Vagina (tissue), 2 donors: ENCODE data around the gene GSTP1.

Source experiments
- POLR2A ChIP-seq, 2 donors: fragments of 450-650 bp; IDR thresholded peaks; one replicate each; pipeline ENCODE4 v1.6.1; 2017; ENCODE audit warnings: antibody characterized with exemption in 2 of 2, mild to moderate bottlenecking in 2 of 2, moderate library complexity in 2 of 2
- POLR2AphosphoS5 ChIP-seq, 2 donors: sonication (generic); formaldehyde crosslinking; IDR thresholded peaks; one replicate each; pipeline ENCODE4 v1.9.0; 2017; ENCODE audit warnings: antibody characterized with exemption in 2 of 2, mild to moderate bottlenecking in 2 of 2, low read depth in 1 of 2; ENCODE audit not compliant: insufficient read depth in 1 of 2
- TF ChIP-seq, protein P1 (sequence below), 3 experiments: fragments of 450-650 bp in 2 of 3; fragments of 200-600 bp in 1 of 3; sonication (generic) in 1 of 3; IDR thresholded peaks; one replicate each; pipeline ENCODE4 v1.5.1; 2017 to 2019; ENCODE audit warnings: antibody characterized with exemption in 3 of 3, mild to moderate bottlenecking in 2 of 3, moderate library complexity in 2 of 3

- TF ChIP-seq, protein P1, sequence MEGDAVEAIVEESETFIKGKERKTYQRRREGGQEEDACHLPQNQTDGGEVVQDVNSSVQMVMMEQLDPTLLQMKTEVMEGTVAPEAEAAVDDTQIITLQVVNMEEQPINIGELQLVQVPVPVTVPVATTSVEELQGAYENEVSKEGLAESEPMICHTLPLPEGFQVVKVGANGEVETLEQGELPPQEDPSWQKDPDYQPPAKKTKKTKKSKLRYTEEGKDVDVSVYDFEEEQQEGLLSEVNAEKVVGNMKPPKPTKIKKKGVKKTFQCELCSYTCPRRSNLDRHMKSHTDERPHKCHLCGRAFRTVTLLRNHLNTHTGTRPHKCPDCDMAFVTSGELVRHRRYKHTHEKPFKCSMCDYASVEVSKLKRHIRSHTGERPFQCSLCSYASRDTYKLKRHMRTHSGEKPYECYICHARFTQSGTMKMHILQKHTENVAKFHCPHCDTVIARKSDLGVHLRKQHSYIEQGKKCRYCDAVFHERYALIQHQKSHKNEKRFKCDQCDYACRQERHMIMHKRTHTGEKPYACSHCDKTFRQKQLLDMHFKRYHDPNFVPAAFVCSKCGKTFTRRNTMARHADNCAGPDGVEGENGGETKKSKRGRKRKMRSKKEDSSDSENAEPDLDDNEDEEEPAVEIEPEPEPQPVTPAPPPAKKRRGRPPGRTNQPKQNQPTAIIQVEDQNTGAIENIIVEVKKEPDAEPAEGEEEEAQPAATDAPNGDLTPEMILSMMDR (IDR thresholded peaks at IDR 0.05), result no peak
- TF ChIP-seq POLR2AphosphoS5 (IDR thresholded peaks at IDR 0.05; ENCODE audit: insufficient read depth in 1 of 2, low read depth in 1 of 2), result no peak
- no peak for TF ChIP-seq POLR2A (IDR thresholded peaks at IDR 0.05)
Observed at GRCh38 chr11:67609316-67609715, 25.7 kb downstream of the GSTP1 start.
